Measurements from ENCODE around the gene SCLT1. TPM values are rescaled to one million over a fixed set of nuclear protein-coding genes. Genes with fewer than 3 reads are reported as not detected.

Gene SCLT1
- polyA plus RNA-seq, 1 of the 3 experiments (the other 2 are of a cell fraction), result 2.2 TPM

DNA sequence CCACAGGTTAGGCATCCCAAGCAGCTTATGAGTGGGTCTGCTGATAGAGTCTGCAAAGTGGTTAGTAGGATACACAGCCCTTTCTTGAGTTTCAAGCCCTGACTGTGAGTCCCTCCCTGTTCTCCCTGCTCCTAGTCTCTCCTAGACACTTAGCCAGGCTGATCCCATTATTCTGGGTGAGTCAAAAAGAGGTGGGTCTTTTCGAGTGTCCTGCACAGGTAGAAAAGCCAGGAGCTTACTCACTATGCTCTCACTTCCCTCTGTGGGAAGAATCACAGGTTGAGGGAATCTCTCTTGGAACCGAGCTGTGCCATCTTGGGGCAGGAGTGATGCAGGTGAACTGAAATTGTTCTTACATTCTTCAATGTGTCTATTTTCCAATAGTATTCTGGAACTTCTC lies 29.7 kb downstream of the SCLT1 start:
- H3K9me2 ChIP-seq, result 0 out of 2 replicates have a peak, but pooled peaks cover 5% of the 10 kb centered on the region
- POLR2A ChIA-PET, result no interaction called here
- CTCF ChIA-PET, result interaction anchor here (1.0 kb wide), 1 partner anchor 21 kb away, joined by 3 read pairs; no protein-coding TSS in a partner anchor
- H3F3A ChIP-seq (replicated peaks; ENCODE audit: insufficient read depth), result no peaks in the 10 kb centered on the region
- H3K4me2 ChIP-seq, result no peak overlapping the region
- no peaks in the 10 kb centered on the region; a peak in 1 of 4 replicates for H3K4me1 ChIP-seq (ENCODE audit: control insufficient read depth in 1 of 2, insufficient read depth in 2 of 2, low read depth in 1 of 2, low read length in 1 of 2)
- no peaks in the 10 kb centered on the region for H3K27me3 ChIP-seq (ENCODE audit: insufficient read depth)
- WGBS (ENCODE audit: low lambda C conversion rate), result 86% methylated on average over 2 of the region's 2 CpGs
- peaks cover 13% of the 10 kb centered on the region for H3K79me2 ChIP-seq (ENCODE audit: insufficient read depth)
- no peaks in the 10 kb centered on the region for H4K20me1 ChIP-seq (ENCODE audit: insufficient read depth)
- H3K4me3 ChIP-seq (ENCODE audit: low read depth in 2 of 2, low read length in 1 of 2), result no peak overlapping the region; a peak in 1 of 4 replicates
- no peak for DNase-seq
- peaks cover 25% of the 10 kb centered on the region for H3K9me3 ChIP-seq
- H3K36me3 ChIP-seq (replicated peaks in 1 of 2; ENCODE audit: control insufficient read depth in 1 of 2, insufficient read depth in 2 of 2, low read length in 1 of 2), result peaks cover 0 to 29% of the 10 kb centered on the region in 2 experiments
- H2AFZ ChIP-seq (ENCODE audit: low read depth), result no peak overlapping the region
- H3K9ac ChIP-seq, result no peak overlapping the region
- no peak overlapping the region for H3K27ac ChIP-seq (ENCODE audit: low read depth in 2 of 2, low read length in 1 of 2)
- TF ChIP-seq, protein P1, sequence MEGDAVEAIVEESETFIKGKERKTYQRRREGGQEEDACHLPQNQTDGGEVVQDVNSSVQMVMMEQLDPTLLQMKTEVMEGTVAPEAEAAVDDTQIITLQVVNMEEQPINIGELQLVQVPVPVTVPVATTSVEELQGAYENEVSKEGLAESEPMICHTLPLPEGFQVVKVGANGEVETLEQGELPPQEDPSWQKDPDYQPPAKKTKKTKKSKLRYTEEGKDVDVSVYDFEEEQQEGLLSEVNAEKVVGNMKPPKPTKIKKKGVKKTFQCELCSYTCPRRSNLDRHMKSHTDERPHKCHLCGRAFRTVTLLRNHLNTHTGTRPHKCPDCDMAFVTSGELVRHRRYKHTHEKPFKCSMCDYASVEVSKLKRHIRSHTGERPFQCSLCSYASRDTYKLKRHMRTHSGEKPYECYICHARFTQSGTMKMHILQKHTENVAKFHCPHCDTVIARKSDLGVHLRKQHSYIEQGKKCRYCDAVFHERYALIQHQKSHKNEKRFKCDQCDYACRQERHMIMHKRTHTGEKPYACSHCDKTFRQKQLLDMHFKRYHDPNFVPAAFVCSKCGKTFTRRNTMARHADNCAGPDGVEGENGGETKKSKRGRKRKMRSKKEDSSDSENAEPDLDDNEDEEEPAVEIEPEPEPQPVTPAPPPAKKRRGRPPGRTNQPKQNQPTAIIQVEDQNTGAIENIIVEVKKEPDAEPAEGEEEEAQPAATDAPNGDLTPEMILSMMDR (IDR thresholded peaks at IDR 0.05), result no peak
- TF ChIP-seq EP300 (IDR thresholded peaks at IDR 0.05; ENCODE audit: borderline replicate concordance in 1 of 2, low read depth in 1 of 2, low read length in 1 of 2), result no peak
- no peak for TF ChIP-seq FOSL2 (IDR thresholded peaks at IDR 0.05; ENCODE audit: borderline replicate concordance, low read depth)
- TF ChIP-seq, protein P2, sequence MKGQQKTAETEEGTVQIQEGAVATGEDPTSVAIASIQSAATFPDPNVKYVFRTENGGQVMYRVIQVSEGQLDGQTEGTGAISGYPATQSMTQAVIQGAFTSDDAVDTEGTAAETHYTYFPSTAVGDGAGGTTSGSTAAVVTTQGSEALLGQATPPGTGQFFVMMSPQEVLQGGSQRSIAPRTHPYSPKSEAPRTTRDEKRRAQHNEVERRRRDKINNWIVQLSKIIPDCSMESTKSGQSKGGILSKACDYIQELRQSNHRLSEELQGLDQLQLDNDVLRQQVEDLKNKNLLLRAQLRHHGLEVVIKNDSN (IDR thresholded peaks at IDR 0.05; ENCODE audit: borderline replicate concordance, low read depth), result no peak
- TF ChIP-seq YY1 (IDR thresholded peaks at IDR 0.05; ENCODE audit: low read depth), result no peak
- TF ChIP-seq FOXM1 (IDR thresholded peaks at IDR 0.05; ENCODE audit: low read depth), result no peak
- TF ChIP-seq, protein P3, sequence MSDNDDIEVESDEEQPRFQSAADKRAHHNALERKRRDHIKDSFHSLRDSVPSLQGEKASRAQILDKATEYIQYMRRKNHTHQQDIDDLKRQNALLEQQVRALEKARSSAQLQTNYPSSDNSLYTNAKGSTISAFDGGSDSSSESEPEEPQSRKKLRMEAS (IDR thresholded peaks at IDR 0.05; ENCODE audit: low read depth), result no peak
- no peak for TF ChIP-seq GATA2 (CRISPR knock-in tag; IDR thresholded peaks at IDR 0.05)
- no peak for TF ChIP-seq SIN3A (IDR thresholded peaks at IDR 0.05; ENCODE audit: borderline replicate concordance, low read depth, low read length)
- TF ChIP-seq, protein P4, sequence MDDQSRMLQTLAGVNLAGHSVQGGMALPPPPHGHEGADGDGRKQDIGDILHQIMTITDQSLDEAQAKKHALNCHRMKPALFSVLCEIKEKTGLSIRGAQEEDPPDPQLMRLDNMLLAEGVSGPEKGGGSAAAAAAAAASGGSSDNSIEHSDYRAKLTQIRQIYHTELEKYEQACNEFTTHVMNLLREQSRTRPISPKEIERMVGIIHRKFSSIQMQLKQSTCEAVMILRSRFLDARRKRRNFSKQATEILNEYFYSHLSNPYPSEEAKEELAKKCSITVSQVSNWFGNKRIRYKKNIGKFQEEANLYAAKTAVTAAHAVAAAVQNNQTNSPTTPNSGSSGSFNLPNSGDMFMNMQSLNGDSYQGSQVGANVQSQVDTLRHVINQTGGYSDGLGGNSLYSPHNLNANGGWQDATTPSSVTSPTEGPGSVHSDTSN (IDR thresholded peaks at IDR 0.05), result no peak
- no peak for TF ChIP-seq NFIC (IDR thresholded peaks at IDR 0.05; ENCODE audit: borderline replicate concordance)
- no peak for TF ChIP-seq RAD21 (IDR thresholded peaks at IDR 0.05; ENCODE audit: low read length)
- no peak for TF ChIP-seq ELF1 (IDR thresholded peaks at IDR 0.05)
- TF ChIP-seq, protein P5, sequence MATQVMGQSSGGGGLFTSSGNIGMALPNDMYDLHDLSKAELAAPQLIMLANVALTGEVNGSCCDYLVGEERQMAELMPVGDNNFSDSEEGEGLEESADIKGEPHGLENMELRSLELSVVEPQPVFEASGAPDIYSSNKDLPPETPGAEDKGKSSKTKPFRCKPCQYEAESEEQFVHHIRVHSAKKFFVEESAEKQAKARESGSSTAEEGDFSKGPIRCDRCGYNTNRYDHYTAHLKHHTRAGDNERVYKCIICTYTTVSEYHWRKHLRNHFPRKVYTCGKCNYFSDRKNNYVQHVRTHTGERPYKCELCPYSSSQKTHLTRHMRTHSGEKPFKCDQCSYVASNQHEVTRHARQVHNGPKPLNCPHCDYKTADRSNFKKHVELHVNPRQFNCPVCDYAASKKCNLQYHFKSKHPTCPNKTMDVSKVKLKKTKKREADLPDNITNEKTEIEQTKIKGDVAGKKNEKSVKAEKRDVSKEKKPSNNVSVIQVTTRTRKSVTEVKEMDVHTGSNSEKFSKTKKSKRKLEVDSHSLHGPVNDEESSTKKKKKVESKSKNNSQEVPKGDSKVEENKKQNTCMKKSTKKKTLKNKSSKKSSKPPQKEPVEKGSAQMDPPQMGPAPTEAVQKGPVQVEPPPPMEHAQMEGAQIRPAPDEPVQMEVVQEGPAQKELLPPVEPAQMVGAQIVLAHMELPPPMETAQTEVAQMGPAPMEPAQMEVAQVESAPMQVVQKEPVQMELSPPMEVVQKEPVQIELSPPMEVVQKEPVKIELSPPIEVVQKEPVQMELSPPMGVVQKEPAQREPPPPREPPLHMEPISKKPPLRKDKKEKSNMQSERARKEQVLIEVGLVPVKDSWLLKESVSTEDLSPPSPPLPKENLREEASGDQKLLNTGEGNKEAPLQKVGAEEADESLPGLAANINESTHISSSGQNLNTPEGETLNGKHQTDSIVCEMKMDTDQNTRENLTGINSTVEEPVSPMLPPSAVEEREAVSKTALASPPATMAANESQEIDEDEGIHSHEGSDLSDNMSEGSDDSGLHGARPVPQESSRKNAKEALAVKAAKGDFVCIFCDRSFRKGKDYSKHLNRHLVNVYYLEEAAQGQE (IDR thresholded peaks at IDR 0.05; ENCODE audit: low read depth, low read length), result no peak
- no peak for TF ChIP-seq RFX5 (IDR thresholded peaks at IDR 0.05; ENCODE audit: low read length)
- no peak for TF ChIP-seq GABPA (IDR thresholded peaks at IDR 0.05; ENCODE audit: low read depth)
- TF ChIP-seq, protein P6, sequence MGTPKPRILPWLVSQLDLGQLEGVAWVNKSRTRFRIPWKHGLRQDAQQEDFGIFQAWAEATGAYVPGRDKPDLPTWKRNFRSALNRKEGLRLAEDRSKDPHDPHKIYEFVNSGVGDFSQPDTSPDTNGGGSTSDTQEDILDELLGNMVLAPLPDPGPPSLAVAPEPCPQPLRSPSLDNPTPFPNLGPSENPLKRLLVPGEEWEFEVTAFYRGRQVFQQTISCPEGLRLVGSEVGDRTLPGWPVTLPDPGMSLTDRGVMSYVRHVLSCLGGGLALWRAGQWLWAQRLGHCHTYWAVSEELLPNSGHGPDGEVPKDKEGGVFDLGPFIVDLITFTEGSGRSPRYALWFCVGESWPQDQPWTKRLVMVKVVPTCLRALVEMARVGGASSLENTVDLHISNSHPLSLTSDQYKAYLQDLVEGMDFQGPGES (IDR thresholded peaks at IDR 0.05; ENCODE audit: low read depth, low read length), result no peak
- no peak for TF ChIP-seq FOXJ3 (CRISPR knock-in tag; IDR thresholded peaks at IDR 0.05)
- no peak for TF ChIP-seq SMC3 (IDR thresholded peaks at IDR 0.05; ENCODE audit: low read depth, low read length)
- no peak for TF ChIP-seq EZH2phosphoT487 (IDR thresholded peaks at IDR 0.05; ENCODE audit: borderline replicate concordance, low read depth)
